Measurements from ENCODE around the gene RNLS. TPM values are rescaled to one million over a fixed set of nuclear protein-coding genes. Genes with fewer than 3 reads are reported as not detected.

Gene RNLS
- polyA plus RNA-seq, 3 donors from 2014 or later: 4.8 to 7.0 (median 6.4) TPM

DNA sequence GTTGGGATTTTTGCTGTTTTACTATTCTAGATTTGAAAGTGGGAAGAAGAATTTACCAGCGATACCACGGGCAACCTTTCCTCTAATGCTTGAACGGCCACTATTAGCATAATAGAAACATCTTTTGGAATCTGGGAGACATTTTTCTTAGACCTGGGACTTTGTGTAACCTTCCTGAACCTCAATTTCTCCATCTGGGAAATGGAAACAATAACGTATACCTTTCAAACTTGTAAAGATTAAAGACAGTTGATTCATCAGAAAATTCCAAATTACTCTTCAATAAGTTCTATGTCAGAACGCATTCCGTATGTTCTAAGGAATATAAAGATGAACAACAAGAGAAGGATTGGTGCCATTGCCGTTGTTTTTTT is 453 bp upstream of the RNLS start:
- no peak for DNase-seq
- Mint-ChIP-seq H3K27me3 (ENCODE audit: low read depth in 3 of 3) (peaks cover 0 to 5% (median 3%) of the 10 kb centered on the region in 3 donors), H3K36me3 (peaks cover 0 to 3% (median 0%) of the 10 kb centered on the region in 3 donors), H3K4me3 (peak overlapping the region; percentile 88 to 93 (median 90)), H3K4me1 (peaks cover 15 to 16% of the 10 kb centered on the region in 2 donors), H3K27ac (peak overlapping the region; percentile 80 to 93 (median 91)), H3K9me3 (no peaks in the 10 kb centered on the region)

DNA sequence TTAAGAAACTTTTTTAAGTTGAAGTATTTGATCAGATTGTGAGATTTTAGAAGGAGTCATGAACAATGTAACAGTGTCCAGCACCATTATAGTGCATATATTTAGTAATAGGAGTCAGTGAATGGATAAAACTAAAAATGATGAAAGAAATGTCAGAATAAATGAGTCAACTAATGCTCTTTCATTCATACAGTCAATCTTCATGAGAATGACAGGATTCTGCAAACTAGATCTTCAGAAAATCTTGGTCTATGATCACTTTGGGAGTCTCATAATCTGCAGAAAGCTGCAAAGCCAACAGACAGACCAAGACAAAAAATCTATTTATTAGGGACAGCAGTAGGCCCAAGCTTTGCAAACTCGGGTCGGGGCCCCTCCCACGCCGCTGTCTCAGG is 710 bp downstream of the RNLS start:
- Mint-ChIP-seq H3K4me3 (peak overlapping the region; percentile 88 to 93 (median 90)), H3K36me3 (peaks cover 0 to 3% (median 0%) of the 10 kb centered on the region in 3 donors)
- DNase-seq: no peak

DNA sequence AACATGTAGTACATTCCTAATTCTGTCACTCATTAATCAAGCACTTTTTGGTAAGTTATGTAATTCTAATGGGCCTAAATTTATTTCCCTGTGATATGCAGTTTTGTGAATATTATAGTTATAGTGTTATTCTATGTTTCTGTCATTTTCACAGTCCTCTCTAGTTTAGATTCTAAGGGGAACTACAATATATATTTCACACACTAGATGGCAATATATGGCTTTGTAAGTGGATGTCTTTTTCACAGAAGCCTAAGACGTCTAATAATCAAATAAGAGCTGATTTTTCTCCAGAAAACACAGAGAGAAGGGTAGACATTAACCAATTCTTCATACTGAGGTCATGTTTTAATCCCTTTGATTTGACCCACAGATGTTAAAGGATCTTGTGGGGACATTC is 18.0 kb downstream of the RNLS start:
- Mint-ChIP-seq H3K27me3 (ENCODE audit: low read depth in 3 of 3) (peaks cover 0 to 3% (median 2%) of the 10 kb centered on the region in 3 donors), H3K4me1 (peaks cover 0 to 5% of the 10 kb centered on the region in 2 donors), H3K36me3 (no peaks in the 10 kb centered on the region), H3K4me3 (no peak overlapping the region), H3K9me3 (no peaks in the 10 kb centered on the region), H3K27ac (no peak overlapping the region)
- no peak for DNase-seq

More for the DNA sequence above, 710 bp downstream of the RNLS start:
- Mint-ChIP-seq H3K9me3 (no peaks in the 10 kb centered on the region), H3K27me3 (ENCODE audit: low read depth in 3 of 3) (peaks cover 0 to 5% (median 3%) of the 10 kb centered on the region in 3 donors), H3K27ac (peak overlapping the region; percentile 66 to 92 (median 86)), H3K4me1 (peaks cover 15 to 16% of the 10 kb centered on the region in 2 donors)

DNA sequence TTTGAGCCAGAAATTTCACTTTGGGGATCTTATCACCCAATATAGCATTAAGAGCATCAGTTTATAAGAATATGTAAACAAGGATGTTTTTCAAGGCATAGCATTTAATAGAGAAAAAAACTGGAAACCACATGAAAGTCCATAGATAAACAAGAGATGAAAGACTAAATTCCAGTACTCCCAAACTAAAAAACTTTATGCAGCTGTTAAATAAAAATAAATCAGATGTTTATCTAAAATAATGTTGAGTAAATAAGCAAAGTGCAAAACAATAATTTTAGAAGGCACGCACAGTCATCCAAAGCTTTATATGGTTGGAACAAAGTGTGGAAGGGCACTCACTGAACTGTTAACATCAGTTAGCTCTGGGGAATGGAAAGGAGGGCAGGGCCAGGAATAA is 21.0 kb downstream of the RNLS start:
- Mint-ChIP-seq H3K4me3 (no peak overlapping the region), H3K36me3 (no peaks in the 10 kb centered on the region), H3K4me1 (peaks cover 2 to 10% of the 10 kb centered on the region in 2 donors), H3K27ac (no peak overlapping the region), H3K27me3 (ENCODE audit: low read depth in 3 of 3) (peaks cover 0 to 3% (median 2%) of the 10 kb centered on the region in 3 donors), H3K9me3 (no peaks in the 10 kb centered on the region)
- DNase-seq: no peak

DNA sequence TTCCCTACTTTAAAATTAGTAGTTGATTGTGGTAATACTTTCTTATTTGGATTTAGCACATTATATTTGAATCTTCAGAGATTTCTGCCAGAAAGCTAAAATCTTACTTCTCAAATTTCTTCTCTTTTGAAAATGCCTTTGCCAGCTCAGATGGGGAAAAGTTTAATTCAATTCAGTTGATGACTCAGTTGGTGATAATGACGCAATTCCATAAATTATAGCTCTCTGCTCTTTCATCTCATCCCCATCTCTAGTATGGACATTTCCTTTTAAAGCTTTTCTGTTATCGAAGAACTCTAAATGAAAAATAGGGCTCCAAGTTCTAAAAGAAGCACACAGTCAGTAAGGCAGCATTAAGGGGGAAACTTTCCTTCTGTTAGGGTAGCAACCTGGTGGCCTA is 25.5 kb downstream of the RNLS start:
- no peaks in the 10 kb centered on the region for H3K9me3 Mint-ChIP-seq

DNA sequence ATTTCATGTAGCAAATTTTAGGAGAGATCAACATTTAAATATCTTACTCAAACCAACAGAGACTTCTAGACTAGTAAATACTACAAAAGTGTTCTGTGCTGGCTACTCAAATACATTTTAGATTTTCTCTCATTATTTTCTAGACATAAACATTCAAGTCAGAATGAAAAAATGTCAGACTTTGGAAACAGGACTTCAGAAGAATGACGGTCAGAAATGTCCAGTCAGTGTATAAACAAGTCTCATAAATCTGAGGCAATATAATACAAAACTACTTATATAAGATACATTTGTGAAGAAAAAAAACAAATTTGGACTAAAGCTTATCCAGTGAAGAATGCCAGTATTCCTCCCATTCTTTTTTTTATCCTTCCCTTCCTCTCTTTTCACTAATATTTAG is 25.9 kb downstream of the RNLS start:
- Mint-ChIP-seq H3K27me3 (ENCODE audit: low read depth in 3 of 3) (peaks cover 0 to under 1% (median under 1%) of the 10 kb centered on the region in 3 donors), H3K27ac (no peak overlapping the region), H3K9me3 (no peaks in the 10 kb centered on the region), H3K4me3 (no peak overlapping the region), H3K36me3 (no peaks in the 10 kb centered on the region), H3K4me1 (peaks cover 2 to 10% of the 10 kb centered on the region in 2 donors)
- DNase-seq: no peak

More for the DNA sequence above, 25.5 kb downstream of the RNLS start:
- Mint-ChIP-seq H3K4me1 (peaks cover 2 to 10% of the 10 kb centered on the region in 2 donors), H3K4me3 (no peak overlapping the region), H3K27me3 (ENCODE audit: low read depth in 3 of 3) (peaks cover 0 to 3% (median 2%) of the 10 kb centered on the region in 3 donors), H3K27ac (no peak overlapping the region), H3K36me3 (no peaks in the 10 kb centered on the region)
- DNase-seq: no peak

DNA sequence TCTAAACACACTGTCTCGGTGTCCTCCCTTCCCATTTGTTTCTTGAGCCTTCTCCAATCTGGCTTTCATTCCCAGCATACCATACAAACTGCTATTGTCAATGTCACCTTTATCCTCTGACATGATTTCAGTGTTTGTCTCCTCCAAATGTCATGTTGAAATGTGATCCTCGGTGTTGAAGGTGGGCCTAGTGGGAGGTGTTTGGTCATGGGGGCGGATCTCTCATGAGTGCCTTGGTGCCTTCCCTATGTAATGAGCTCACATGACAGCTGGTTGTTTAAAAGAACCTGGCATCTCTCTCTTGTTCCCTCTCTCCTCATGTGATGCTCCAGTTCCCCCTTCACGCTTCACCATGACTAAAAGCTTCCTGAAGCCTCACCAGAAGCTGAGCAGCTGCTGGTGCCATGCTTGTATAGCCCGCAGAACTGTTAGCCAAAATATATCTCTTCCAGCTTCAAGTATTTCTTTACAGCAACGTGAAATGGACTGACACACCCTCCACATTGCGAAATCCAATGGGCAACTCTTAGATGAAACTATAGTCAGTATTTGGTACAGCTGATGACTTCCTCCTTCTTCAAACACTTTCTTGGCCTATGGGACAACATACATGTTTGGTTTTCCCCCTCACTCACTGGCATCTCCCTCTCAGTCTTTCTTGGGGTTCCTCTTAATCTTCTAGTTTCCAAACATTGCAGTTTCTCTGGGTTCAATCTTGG is 27.8 kb downstream of the RNLS start:
- H3K4me1 Mint-ChIP-seq: peaks cover 2 to 8% of the 10 kb centered on the region in 2 donors
- no peak for DNase-seq
- no peaks in the 10 kb centered on the region for H3K27me3 Mint-ChIP-seq (ENCODE audit: low read depth in 3 of 3)
- H3K9me3 Mint-ChIP-seq: no peaks in the 10 kb centered on the region
- H3K27ac Mint-ChIP-seq: no peak overlapping the region
- H3K36me3 Mint-ChIP-seq: no peaks in the 10 kb centered on the region
- H3K4me3 Mint-ChIP-seq: no peak overlapping the region

DNA sequence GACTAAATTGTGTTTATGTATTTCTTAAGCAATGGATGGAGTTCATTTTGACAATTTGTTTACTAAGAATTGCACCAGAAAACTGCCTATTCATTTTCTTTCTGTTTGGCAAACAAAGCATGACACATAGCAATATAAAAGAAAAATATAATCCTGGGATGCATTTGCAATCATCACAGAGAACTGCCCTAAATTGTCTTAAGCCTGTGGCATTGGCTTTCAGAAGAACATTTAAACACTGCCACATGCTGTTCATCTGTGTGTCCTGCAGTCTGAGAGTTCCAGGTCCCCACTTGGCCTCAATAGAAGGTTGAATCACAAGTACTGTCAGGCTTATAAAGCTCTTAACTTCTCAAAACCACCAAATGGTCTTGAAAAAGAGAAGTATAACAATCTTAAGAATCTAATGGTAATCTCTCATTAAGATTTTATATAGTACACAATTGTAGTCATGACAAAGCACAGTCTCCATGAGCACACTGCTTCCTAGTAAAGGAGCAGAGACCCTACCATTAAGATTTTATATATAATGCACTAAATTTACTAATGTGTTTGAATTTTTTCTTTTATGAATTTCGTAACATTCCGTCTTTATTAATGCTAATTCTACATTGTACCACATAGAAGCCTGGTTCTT is 29.9 kb downstream of the RNLS start:
- Mint-ChIP-seq H3K4me1 (no peaks in the 10 kb centered on the region), H3K27ac (no peak overlapping the region), H3K4me3 (no peak overlapping the region), H3K36me3 (no peaks in the 10 kb centered on the region), H3K27me3 (ENCODE audit: low read depth in 3 of 3) (no peaks in the 10 kb centered on the region), H3K9me3 (no peaks in the 10 kb centered on the region)
- DNase-seq: peak; percentile 3 to 30 (median 16)

DNA sequence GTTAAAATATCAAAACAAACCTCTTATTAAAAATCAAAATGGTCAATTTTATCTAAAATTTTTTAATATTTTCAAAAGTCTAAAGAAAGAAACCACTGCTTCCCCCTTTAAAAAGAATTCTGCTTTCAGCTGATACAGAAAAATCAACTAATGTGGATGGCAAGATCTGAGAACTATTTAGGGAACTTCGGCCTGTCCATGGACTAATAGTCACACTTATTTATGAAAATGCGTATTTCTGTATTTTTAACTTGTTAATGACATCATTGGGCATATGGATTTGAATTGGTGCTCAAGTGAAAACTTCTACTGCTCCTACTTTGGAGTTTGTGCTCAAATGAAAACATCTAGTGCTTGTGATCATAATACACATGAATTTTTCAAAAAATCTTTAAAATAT is 31.9 kb downstream of the RNLS start:
- H3K36me3 Mint-ChIP-seq: no peaks in the 10 kb centered on the region
- DNase-seq: no peak
- no peaks in the 10 kb centered on the region for H3K9me3 Mint-ChIP-seq

DNA sequence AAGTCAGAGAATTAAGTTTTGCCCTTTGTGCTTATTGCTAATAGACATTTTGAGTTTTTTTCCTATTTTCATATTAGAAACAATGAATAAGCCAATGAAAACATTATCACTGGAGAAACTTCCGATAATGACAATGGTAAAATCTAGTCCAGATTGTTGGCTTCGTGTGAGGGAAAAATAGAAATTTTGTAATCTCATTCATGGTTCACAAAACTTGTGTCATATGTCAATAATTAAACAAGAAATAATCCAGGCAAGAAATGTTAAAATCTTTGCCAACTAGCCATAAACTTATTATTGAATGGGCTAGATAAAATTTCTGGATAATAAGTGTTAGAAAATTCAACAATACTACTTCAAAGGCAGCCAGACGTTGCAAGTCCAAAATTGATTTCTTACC is 36.6 kb downstream of the RNLS start:
- no peak for DNase-seq
- no peak overlapping the region for H3K27ac Mint-ChIP-seq
- no peaks in the 10 kb centered on the region for H3K4me1 Mint-ChIP-seq
- no peaks in the 10 kb centered on the region for H3K9me3 Mint-ChIP-seq
- peaks cover 0 to 4% (median 0%) of the 10 kb centered on the region in 3 donors for H3K27me3 Mint-ChIP-seq (ENCODE audit: low read depth in 3 of 3)
- no peak overlapping the region for H3K4me3 Mint-ChIP-seq
- H3K36me3 Mint-ChIP-seq: no peaks in the 10 kb centered on the region

More for the DNA sequence above, 31.9 kb downstream of the RNLS start:
- no peak overlapping the region for H3K4me3 Mint-ChIP-seq
- H3K27ac Mint-ChIP-seq: no peak overlapping the region
- no peaks in the 10 kb centered on the region for H3K4me1 Mint-ChIP-seq
- no peaks in the 10 kb centered on the region for H3K27me3 Mint-ChIP-seq (ENCODE audit: low read depth in 3 of 3)

DNA sequence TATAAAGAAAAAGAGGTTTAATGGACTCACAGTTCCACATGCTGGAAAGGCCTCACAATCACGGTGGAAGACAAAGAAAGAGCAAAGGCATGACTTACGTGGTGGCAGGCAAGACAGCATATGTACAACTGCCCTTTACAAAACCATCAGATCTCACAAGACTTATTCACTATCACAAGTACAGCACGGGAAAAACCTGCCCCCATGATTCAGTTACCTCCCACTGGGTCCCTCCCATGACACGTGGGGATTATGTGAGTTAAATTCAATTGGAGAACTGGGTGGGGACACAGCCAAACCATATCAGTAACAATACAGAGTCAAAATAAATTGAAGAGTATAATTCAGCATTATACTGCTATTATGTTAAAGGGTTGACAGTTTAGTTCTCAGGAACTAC is 37.8 kb downstream of the RNLS start:
- no peak for DNase-seq
- no peaks in the 10 kb centered on the region for H3K4me1 Mint-ChIP-seq
- H3K27ac Mint-ChIP-seq: no peak overlapping the region
- H3K9me3 Mint-ChIP-seq: no peaks in the 10 kb centered on the region
- H3K27me3 Mint-ChIP-seq (ENCODE audit: low read depth in 3 of 3): peaks cover 0 to 4% (median 0%) of the 10 kb centered on the region in 3 donors
- no peaks in the 10 kb centered on the region for H3K36me3 Mint-ChIP-seq
- H3K4me3 Mint-ChIP-seq: no peak overlapping the region

DNA sequence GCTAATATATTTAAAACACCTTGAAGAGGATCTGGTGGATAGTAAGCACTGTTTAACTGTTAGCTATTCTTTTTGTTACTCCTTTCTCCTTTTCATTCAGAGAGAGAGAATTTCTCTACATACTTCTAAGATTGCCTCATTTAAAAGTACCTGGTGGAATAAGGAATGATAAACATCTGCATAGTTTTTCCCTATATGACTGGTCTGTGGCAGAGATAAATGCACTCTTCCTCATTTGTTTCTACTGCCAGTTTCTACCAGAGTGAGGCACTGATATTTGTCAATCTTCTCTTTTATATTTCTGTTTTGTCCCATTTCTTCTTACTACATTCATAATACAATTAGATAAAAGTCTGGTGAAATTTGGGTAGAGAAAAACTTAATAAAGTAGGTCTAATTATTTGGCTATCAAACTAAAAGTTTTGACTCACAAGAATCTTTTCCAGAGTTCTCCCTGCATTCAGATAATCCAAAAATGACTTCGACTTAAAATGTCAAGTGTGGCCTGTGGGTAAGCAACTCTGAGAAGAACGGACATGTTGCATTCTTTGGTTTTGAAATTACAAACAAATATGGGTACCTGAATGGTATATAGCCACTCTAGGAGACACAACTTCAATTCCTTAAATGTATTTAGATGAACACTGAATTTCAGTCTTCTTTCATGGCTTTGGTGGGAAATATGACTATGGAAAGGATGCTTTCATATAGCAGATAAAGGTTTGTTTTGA is 38.8 kb downstream of the RNLS start:
- Mint-ChIP-seq H3K27ac (no peak overlapping the region), H3K9me3 (no peaks in the 10 kb centered on the region), H3K36me3 (no peaks in the 10 kb centered on the region), H3K4me3 (no peak overlapping the region), H3K27me3 (ENCODE audit: low read depth in 3 of 3) (peaks cover 0 to 4% (median 0%) of the 10 kb centered on the region in 3 donors), H3K4me1 (no peaks in the 10 kb centered on the region)
- DNase-seq: no peak

DNA sequence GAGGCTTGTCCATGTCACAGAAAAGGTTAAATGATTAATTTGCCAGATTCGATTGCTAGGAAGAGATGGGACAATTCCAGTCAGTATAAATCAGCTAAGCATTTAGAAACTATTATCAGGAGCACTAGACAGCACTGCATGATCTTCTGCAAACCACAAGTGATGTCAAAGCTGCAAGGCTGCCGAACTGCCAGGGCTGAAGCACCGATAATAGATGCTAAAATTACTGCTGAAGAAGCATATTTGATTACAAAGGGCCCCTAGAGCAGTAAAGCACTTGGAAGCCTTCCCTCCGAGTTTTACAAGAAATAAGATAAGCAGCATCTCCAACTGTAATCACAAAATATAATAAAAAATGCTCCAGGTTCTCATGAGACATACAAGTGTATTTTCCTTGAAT is 40.6 kb downstream of the RNLS start:
- DNase-seq: no peak
- no peaks in the 10 kb centered on the region for H3K9me3 Mint-ChIP-seq
- H3K27ac Mint-ChIP-seq: no peak overlapping the region
- H3K36me3 Mint-ChIP-seq: no peaks in the 10 kb centered on the region
- H3K4me3 Mint-ChIP-seq: no peak overlapping the region
- no peaks in the 10 kb centered on the region for H3K4me1 Mint-ChIP-seq
- H3K27me3 Mint-ChIP-seq (ENCODE audit: low read depth in 3 of 3): peaks cover 0 to 4% (median 0%) of the 10 kb centered on the region in 3 donors

DNA sequence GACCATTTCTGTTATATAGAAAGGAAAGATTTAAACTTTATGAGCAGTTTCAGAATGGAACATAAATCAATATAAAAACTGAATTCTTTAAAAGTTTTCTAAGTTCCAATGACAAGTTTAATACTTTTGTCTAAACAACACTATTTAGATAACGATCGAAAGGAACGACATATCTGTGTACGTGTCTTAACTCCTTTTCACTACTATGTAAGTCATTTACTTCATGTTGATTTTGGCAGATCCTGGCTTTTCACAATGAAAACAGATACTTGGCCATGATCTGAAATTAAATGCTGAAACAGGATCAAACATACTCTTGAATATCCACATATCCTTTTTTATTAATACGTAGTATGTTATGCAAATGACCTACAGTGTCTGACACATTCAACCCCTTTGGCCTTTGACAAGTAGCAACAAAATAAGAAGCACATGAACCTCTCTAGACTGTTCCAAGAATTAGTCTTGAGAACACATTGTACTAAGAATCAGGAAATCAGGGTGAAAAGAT is 41.9 kb downstream of the RNLS start:
- no peak overlapping the region for H3K4me3 Mint-ChIP-seq
- H3K4me1 Mint-ChIP-seq: no peaks in the 10 kb centered on the region
- H3K27ac Mint-ChIP-seq: no peak overlapping the region
- no peaks in the 10 kb centered on the region for H3K9me3 Mint-ChIP-seq
- DNase-seq: no peak
- H3K36me3 Mint-ChIP-seq: no peaks in the 10 kb centered on the region
- H3K27me3 Mint-ChIP-seq (ENCODE audit: low read depth in 3 of 3): peaks cover 0 to 4% (median 0%) of the 10 kb centered on the region in 3 donors
